SK-N-SH (cell line): Measurements from ENCODE around the gene TFG.

Source experiments
- GATA2 ChIP-seq: sonication (generic); formaldehyde crosslinking; IDR thresholded peaks from 2 replicates; pipeline ENCODE4 v1.5.0; 2020; ENCODE audit warnings: mild to moderate bottlenecking, missing genetic modification reagents
- JUND ChIP-seq: IDR thresholded peaks from 2 replicates; pipeline ENCODE4 v1.4.0; 2012
- RAD21 ChIP-seq: IDR thresholded peaks from 2 replicates; pipeline ENCODE4 v1.6.1; 2012; ENCODE audit warnings: mild to moderate bottlenecking, low read length
- REST ChIP-seq: IDR thresholded peaks from 2 replicates; pipeline ENCODE4 v1.6.1; 2012; ENCODE audit warnings: mild to moderate bottlenecking, low read depth, low read length, moderate library complexity
- RXRA ChIP-seq: IDR thresholded peaks from 2 replicates; pipeline ENCODE4 v1.4.0; 2012; ENCODE audit warnings: low read depth, mild to moderate bottlenecking, borderline replicate concordance
- YY1 ChIP-seq: IDR thresholded peaks from 2 replicates; pipeline ENCODE4 v1.4.0; 2012; ENCODE audit warnings: low read depth, mild to moderate bottlenecking
- ZBTB33 ChIP-seq: IDR thresholded peaks from 2 replicates; pipeline ENCODE4 v1.4.0; 2012; ENCODE audit warnings: low read depth, borderline replicate concordance
- TF ChIP-seq, protein P1 (sequence below): fragments of 200-600 bp; sonication (generic); IDR thresholded peaks from 2 replicates; pipeline ENCODE4 v1.6.1; 2017; ENCODE audit warnings: antibody characterized with exemption, mild to moderate bottlenecking, moderate library complexity
- TF ChIP-seq, protein P2 (sequence below): IDR thresholded peaks from 2 replicates; pipeline ENCODE4; 2012

GRCh38 chr3:100779480-100779879, 70.2 kb downstream of the TFG start:
- no peak; the same call in 1 of the 2 replicates for TF ChIP-seq JUND
- TF ChIP-seq, protein P1, sequence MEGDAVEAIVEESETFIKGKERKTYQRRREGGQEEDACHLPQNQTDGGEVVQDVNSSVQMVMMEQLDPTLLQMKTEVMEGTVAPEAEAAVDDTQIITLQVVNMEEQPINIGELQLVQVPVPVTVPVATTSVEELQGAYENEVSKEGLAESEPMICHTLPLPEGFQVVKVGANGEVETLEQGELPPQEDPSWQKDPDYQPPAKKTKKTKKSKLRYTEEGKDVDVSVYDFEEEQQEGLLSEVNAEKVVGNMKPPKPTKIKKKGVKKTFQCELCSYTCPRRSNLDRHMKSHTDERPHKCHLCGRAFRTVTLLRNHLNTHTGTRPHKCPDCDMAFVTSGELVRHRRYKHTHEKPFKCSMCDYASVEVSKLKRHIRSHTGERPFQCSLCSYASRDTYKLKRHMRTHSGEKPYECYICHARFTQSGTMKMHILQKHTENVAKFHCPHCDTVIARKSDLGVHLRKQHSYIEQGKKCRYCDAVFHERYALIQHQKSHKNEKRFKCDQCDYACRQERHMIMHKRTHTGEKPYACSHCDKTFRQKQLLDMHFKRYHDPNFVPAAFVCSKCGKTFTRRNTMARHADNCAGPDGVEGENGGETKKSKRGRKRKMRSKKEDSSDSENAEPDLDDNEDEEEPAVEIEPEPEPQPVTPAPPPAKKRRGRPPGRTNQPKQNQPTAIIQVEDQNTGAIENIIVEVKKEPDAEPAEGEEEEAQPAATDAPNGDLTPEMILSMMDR, result no peak
- no peak for TF ChIP-seq REST
- TF ChIP-seq ZBTB33, result no peak
- TF ChIP-seq, protein P2, sequence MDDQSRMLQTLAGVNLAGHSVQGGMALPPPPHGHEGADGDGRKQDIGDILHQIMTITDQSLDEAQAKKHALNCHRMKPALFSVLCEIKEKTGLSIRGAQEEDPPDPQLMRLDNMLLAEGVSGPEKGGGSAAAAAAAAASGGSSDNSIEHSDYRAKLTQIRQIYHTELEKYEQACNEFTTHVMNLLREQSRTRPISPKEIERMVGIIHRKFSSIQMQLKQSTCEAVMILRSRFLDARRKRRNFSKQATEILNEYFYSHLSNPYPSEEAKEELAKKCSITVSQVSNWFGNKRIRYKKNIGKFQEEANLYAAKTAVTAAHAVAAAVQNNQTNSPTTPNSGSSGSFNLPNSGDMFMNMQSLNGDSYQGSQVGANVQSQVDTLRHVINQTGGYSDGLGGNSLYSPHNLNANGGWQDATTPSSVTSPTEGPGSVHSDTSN, result 0 out of 2 replicates have a peak, but pooled peaks have one; percentile 5
- TF ChIP-seq RAD21, result no peak
- TF ChIP-seq YY1, result no peak
- TF ChIP-seq GATA2 (CRISPR knock-in tag), result no peak
- no peak for TF ChIP-seq RXRA
